GM21576 (cell line): ENCODE data around the gene CFAP97D1.

Source experiments
- ATAC-seq: cut with Tn5 transposase; IDR thresholded peaks from one replicate; pipeline ENCODE4 v1.9.1; 2021; ENCODE audit warnings: mild to moderate bottlenecking, moderate library complexity; ENCODE audit not compliant: unreplicated experiment

Gene CFAP97D1

DNA sequence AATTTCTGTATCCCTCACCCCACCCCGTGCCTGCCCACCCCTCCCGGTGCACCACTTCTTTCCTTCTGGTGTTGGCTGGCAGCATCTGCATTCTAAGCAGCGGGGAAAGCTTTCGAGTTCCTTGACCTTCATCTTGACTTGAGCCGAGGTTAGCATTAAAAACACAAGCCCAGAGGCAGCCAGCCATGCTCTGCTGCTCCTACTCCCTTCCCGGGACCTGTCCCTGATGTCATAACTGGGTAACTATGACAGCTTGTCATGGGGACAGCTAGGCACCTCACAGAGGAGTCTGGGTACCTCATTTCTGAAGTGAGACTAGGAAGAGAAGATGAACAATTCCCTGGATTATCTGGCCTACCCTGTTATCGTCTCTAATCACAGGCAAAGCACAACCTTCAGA is at the start of gene CFAP97D1:
Gene CFAP97D1, plus strand, starts transcription at position 301 of the 400 bp plus-strand sequence. Its CDS starts 28 bp downstream, at position 329.
- no peak for ATAC-seq

DNA sequence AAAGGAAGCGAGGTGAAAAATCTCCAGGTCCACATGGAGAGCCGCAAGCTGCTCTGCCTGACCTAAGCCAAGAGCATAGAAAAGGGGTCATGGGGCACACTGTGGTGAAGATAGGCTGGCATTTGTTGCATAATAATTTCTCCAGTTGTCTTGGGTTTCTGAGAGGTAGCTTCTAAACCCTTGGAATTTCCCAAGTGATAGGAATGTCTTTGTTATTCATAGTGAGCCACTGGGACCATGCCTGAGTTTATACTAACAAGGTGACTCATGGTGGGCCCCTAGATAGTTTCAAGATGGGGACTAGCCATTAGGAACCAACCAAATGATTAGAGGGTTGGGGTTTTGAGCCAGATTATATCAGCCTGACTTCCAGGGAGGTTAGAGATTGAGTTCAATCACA is 47.3 kb upstream of the CFAP97D1 start:
- ATAC-seq = no peak

DNA sequence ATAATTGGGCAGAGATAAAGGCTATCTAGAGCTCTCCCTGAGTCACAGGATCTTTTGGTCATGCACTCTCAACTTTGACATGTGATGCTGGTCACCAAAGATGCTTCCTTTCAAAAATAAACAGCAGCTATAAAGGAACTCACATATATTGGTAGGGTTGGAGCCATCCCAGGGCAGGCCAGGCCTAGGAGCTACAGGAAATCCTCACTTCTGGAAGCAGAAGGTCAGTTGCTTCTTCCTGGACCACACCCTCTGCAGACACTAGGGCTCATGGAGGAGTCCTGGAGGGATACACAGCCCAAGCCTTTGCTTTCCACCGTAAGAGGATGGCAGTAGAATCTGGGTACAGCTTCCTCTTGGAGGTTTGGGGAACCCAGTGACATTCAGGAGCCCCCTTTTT is 46.3 kb upstream of the CFAP97D1 start:
- ATAC-seq = no peak

DNA sequence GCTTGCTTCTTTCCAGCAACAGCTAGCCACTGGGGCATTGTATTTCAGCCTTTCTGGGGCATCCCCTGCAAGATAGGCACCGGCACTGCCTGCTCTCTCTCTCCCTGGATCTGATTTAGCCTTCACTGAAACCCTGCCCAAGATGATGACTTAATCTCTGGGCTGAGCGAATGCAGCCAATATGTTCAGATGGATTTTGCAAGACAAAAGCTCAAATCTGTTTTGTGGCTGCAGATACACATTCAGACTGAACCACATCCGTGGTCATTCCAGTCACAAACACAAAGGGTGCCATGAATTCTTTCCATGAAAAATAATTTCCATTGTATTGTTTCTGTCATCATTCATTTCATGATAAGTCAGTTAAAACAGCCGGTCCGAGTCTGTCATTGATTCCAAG is 45.9 kb upstream of the CFAP97D1 start:
- ATAC-seq = no peak

DNA sequence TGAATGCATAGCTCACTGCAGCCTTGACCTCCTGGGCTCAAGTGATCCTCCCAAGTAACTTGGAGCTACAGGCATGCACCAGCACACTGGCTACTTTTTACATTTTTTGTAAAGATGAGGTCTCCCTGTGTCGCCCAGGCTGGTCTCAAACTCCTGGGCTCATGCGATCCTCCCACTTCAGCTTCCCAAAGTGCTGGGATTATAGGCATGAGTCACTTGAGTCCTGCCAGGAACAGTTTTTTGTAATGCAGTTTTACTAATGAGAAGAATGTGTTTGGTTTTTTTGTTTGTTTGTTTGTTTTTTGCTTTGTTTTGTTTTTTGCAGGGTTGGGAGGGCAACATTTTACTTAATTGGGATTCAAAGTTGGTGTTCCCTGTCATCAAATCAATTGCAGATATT is 43.8 kb upstream of the CFAP97D1 start:
- ATAC-seq = no peak

DNA sequence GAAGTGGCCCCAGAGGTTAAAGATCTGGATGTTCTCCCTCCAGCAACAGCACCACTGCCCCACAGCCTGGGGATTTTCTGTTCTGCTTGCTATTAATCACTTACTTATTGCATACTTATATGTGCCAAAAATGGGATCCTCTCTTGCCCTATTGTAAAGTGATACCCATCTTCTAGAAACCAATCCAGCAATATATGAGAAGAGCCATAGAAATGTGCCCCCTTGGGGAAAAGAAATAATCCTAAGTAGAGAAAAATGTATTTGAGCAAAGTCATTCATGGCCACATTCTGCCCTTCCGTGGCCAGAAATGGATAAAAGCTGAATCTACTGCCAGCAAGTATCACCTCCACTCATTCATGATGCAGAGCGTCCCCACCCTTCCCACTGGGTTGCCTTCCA is 42.5 kb upstream of the CFAP97D1 start:
- no peak for ATAC-seq

DNA sequence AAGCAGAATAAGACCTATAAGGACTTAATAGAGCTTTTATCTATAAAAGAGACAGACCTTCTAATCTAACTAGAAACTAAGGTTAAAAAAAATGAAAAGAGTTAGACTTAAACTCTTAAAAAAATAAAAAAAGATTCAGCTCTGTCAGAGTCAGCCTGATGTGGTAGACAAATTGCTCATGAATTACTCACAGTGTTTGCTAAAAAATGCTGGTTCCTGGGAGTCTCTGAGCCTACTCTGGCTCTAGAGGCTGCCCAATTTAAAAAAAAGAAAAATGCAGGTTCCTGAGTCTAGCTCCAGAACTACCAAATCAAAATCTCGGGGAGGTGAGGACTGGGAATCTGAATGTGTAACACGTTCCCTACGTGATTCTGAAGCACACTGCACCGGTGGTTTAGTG is 39.7 kb upstream of the CFAP97D1 start:
- no peak for ATAC-seq

DNA sequence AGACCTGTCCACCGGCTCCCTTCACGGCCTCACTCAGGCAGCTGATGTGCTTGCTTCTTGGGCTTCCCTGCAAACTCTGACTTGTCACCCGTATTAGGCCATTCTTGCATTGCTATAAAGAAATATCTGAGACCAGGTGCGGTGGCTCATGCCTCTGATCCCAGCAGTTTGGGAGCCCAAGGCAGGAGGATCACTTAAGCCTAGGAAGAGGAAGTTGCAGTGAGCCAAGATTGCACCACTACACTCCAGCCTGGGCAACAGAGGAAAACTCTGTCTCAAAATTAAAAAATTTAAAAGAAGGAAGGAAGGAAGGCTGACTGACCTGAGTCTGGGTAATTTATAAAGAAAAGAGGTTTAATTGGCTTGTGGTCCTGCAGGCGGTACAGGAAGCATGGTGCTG is 38.6 kb upstream of the CFAP97D1 start:
- no peak for ATAC-seq

DNA sequence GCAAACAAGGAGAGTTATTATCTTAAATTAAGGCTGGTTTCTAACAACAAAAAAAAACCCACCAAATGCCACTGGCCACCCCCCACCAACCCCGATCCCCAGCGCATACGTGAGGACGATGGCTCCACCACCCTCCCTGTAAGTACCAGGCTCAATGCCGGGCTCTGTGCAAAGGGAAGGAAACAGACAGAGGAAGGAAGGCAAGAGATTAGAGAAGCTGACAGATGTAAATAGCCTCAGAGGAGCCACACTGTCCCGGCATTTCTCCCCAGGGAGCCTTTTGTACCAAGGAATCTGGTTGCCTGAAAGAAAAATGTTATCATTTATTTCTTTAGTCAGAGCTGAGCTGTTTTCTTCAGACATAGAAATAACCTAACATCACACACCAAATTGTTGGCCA is 34.7 kb upstream of the CFAP97D1 start:
- no peak for ATAC-seq

DNA sequence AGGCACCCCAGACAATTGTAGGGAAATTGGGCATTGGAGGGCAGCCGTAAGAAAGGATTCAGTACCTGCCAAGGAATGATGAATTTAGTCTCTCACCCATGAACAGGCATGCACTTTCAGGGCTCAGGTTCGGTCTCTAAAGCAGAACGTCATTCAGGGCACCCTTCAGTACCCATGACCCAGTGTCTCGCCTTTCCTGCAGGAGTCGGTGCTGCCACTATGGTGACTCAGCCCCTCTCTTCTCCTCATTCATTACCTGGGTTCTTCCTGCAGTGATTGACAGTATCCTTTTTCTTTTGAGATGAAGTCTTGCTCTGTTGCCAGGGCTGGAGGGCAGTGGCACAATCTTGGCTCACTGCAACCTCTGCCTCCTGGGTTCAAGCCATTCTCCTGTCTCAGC is 30.1 kb upstream of the CFAP97D1 start:
- ATAC-seq = no peak

DNA sequence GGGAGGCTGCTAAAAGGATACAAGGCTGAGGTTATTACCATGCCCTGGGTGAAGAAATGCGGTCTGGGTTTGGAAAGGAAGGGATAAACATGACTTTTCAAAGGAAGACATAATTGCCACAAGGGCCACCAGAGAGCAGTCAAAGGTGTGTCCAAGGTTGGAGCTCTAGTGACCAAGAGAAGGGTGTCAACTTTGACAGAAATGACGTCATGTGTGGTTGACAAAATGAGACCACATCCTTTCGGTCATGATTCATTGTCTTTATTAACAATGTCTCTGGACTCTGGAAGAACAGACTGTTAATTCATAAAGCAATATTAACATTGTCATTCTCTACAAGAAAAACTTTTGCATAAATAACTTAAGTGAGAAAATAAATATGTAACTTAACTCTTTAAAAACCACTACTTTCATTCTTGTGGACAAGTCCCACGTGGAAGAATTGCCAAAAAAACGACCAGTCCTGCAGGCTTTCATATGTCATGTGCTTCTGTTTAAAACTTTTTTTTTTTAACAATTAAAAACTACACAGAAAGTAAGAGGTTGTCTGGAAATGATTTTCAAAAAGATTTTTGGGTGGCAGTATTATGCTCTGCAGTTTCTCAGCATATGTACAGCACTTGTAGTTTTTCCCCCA is 26.6 kb upstream of the CFAP97D1 start:
- no peak for ATAC-seq

DNA sequence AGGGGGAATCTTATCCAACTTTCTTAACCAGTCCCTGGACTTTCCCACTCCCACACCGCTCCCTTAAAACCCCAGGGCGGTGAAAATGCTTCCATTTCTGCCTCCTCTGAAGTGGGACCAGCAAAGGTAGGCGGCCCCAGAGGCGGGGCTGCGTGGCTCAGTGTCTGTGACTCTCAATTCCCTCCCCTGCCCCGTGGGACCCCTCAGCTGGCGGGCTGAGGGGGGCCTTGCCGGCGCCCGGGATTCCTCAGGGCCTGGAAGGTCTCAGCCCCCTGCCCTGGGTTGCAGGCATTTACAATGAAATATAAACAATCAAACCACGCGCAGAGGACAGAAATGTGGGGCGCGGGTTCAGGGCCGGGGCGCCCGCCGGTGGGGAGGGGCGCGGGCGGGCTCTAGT is 25.3 kb upstream of the CFAP97D1 start:
- ATAC-seq = no peak

DNA sequence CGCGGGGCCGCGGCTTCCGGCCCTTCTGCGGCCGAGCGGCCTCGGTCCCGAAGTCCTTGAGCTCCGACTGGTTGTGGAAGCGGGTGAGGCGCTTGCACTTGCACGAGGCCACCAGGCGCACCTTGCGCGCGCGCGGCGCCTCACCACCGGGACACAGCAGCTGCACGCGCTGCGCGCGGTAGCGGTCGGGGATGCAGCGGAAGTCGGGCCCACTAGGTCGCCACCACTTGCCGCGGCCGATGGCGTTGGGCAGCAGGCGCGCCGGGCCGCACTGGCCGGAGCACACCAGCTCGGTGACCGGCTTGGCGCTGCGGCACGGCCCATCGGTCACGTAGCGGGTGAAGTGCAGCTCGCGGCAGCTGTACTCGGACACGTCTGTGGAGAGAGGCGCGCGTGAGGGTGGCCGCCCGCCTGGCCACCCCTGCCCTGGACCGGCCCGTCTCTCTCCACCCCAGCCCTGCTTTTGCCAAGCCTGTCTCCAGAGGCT is 24.8 kb upstream of the CFAP97D1 start:
- no peak for ATAC-seq

DNA sequence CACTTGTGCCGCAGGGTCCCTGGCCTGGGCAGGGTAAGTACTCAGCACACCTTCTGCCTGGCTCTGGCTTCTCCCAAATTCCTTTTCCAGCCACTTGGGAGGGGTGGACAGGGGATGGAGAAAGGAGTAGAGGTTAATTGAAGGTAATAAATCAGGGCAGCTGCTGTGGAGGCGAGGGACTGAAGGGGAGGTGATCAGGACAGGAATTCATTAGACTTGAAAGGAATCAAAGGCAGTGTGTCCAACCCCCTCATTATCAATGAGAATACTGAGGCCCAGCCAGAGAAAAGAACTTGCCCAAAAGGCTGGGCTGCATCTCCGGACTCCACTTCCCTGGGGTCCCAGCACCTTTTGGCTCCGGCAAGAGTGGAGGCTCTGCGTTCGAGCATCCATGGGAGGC is 24.0 kb upstream of the CFAP97D1 start:
- ATAC-seq = no peak

DNA sequence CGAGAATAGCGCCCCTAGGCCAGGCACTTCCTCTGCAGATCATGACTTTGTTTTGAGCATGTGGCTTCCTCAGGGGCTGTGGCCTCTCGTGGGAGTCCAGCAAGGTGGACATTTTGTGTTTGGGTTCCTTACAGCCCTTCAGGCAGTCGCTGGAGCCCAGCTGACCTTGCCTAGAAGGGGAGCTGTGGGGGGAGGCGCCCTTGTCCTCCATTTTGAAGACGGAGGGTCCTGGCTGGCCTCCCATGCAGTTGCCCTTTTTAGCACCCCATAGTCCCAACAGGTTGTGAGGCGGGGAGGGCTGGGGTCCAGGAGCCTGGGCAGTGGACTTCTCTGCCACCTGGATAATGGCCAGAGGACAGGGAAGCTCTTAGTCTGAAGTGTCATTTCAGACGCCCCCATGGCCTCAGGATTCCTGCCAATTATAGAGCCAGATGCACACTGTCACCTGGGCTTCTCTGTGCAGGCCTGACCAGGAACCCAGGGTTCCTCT is 23.0 kb upstream of the CFAP97D1 start:
- ATAC-seq = no peak

DNA sequence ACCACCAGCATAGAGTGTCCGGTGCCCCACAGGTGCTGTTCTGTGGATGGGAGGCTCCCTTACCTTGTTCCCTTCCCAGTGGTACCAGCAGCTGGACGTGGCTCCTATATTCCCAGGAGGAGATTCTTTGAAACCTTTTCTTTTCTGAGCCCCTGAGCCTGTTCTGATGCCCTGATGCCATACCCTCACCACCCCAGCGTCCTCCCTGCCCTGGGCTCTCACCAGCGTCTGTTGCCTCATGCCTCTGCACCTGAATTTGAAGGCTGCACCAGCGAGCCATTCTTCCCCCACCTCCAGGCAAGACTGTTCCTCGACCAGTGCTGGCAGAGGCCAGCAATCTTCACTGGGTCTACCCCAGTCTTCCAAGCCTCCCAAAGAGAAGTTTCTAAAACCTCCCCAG is 22.1 kb upstream of the CFAP97D1 start:
- no peak for ATAC-seq

DNA sequence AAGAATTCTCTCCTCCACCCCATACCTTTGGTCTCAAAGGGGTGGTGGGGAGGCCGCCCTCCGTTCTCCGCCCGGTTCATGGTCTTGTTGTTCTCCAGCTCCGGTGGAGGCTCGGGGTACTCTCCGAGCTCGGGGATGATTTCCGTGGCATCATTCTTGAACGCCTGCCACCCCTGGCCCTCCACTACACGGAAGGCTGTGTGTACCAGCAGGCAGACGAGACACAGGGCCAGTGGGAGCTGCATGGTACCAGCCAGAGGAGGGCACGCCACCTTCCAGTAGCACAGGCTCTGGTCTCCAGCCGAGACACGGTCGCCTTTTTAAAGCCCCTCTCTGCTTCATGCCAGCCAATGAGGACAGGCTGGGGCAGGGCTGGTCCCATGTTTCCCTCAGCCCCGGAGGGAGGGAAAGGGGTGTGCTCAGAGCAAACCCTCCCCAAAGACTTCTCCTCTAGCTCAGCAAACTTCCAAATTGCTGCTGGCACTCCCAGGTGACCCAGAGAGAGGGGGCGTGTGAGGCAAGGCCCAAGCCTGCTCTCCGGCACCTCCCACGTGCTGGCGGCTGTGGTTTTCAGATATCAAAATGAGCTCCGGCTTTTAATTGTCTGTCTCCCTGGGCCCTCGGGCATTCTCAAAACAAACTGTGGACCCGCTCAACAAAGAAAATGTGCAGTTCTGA is 21.6 kb upstream of the CFAP97D1 start, which contains the start of gene SOST:
Gene SOST, minus strand, starts transcription at position 295 of the 678 bp plus-strand sequence. Its CDS starts 50 bp downstream, at position 245.
- ATAC-seq = no peak

DNA sequence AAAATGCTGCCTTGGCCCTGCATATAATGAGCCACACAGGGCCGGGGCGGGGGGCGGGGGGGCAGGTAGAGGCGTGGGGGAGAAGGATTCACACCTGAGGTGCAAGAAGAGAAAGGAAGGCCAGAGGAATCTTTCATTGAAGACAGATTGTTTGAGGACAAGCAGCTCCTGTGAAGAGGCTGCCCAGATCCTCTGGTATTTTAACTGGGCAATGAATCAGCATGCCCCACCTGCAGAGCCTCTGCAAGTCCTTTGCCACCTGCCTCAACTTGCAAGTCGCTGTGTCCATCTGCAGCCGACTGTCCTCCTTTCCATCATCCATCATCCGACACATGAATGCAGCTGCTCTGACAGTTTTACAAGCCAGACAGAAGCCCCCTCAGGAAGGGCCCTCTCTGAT is 20.4 kb upstream of the CFAP97D1 start:
- ATAC-seq = no peak

DNA sequence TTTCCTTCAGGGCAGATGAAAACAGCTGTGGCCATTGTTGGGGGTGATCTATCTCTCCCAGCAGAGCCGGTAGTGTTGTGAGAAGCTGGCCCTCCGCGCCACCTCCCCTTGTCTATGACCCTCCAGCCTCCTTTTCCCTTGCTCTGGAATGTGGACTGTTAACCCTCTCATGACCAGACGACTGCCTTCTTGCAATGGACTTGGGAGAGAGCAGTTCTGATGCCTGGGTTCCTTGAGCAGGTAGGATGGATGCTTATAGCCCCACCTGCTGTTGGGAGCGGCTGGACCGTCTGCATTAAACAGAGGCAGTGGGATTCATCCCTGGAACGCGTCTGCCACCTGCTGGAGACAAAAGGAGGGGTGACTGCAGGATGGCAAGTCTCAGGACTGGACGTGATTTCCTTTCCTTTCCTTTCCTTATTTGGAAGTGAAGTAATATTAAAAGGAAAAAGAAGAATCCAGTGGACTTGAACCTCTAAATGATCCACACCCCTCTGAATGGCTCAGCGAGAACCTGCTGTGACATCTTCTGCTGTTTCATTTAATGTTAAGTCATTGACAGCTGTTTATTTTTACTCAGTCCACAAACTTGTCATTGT is 19.9 kb upstream of the CFAP97D1 start:
- no peak for ATAC-seq

DNA sequence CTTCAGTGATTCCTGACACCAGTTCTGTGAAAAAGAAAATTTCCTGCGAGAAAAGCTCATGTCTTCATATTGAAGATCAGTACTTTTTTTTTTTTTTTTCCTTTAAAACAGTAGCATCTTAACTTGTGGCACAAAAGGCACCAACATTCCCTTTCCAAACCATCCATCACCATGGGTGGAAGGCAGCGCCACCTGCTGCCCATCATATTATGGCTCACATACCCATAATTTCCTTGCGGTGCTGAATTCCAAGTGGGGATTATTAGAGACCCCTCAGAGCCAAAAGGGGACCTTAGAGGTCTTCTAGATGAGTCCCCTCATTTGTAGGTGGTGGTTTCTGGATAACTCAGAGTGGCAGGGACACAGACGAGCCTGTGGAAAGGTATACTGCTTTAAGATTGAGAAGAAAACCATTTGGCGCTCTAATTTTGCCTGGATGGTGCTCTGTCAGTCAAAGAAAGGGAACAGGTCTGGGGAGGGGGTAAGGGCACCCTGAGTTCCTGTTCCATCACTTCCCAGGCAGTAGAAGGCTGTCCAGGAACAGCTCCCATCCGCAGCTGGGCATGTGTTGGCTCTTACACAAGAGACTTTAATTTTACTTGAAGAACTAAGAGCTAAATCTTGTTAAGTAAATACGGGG is 13.7 kb upstream of the CFAP97D1 start:
- ATAC-seq = no peak

DNA sequence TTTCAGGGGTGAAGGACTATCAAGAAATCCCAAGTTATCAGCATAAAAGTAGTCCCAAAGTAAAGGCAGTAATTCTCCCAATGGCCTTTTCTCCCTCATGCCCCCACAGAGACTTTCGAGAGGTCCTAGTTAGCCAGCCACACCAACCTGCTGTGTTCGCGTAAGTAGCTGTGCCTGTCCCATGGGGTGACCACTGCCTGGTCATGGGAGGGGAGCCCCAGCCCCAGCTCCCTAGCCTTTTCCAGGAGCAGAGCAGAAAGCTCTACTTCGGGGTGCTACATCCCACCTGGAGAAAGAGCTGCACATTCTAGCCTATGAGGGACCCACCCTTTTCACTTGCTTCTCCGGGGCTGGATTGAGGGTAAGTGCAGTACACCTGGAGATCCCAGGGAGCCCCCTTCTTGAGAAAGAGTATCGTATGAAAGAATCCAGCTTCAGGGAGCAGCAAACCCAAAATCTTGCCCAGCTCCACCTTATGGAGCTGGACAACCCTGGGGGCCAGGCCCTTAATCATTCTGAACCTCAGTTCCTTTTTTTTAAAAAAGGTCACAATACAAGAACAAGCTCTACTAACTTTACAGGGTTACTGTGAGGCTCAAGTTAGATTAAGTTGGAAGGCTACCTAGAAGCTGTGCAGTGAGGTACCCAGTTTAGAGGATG is 13.1 kb upstream of the CFAP97D1 start:
- ATAC-seq = no peak
